Tibial nerve (tissue), 4 donors: ENCODE measurements around the gene CDK6. TPM values are rescaled to one million over a fixed set of nuclear protein-coding genes. Genes with fewer than 3 reads are reported as not detected.
A peak's percentile ranks its signal among the peaks of the same experiment; 100 is the strongest.

Experiments
- DNase-seq, 2 donors: peaks; one replicate each; pipeline ENCODE4 v3.0.0-alpha.2; 2019; ENCODE audit warnings: low spot score in 2 of 2
- H3K27ac ChIP-seq, 4 donors: fragments of 200-600 bp; sonication (generic) in 3 of 4; one replicate each; pipeline ENCODE4 v1.5.1; 2017 to 2019; ENCODE audit warnings: mild to moderate bottlenecking in 1 of 4
- H3K27me3 ChIP-seq, 2 donors: fragments of 200-600 bp; sonication (generic) in 1 of 2; one replicate each; pipeline versions ENCODE4 v1.5.1 to v1.6.0; 2017 to 2019
- H3K36me3 ChIP-seq, 3 donors: fragments of 200-600 bp; sonication (generic); one replicate each; pipeline ENCODE4 v1.5.1; 2018 to 2019
- H3K4me1 ChIP-seq, 4 donors: fragments of 200-600 bp; sonication (generic) in 3 of 4; one replicate each; pipeline ENCODE4 v1.5.1; 2017 to 2019
- H3K4me3 ChIP-seq, 4 donors: fragments of 200-600 bp; sonication (generic) in 3 of 4; one replicate each; pipeline ENCODE4 v1.5.1; 2017 to 2019; ENCODE audit warnings: mild to moderate bottlenecking in 1 of 4, moderate library complexity in 1 of 4
- H3K9me3 ChIP-seq, 4 donors: fragments of 200-600 bp; sonication (generic) in 3 of 4; one replicate each; pipeline ENCODE4 v1.5.1; 2017 to 2019
- EP300 ChIP-seq, 2 donors: sonication (generic); formaldehyde crosslinking; IDR thresholded peaks; one replicate each; pipeline ENCODE4 v1.6.1; 2017; ENCODE audit warnings: antibody characterized with exemption in 2 of 2, mild to moderate bottlenecking in 1 of 2
- POLR2A ChIP-seq, 2 donors: fragments of 450-650 bp; IDR thresholded peaks; one replicate each; pipeline ENCODE4 v1.6.1; 2017; ENCODE audit warnings: antibody characterized with exemption in 2 of 2, mild to moderate bottlenecking in 2 of 2, moderate library complexity in 2 of 2
- WGBS, 2 donors: methylation state at CpG; one replicate each; pipeline ENCODE4 v1.1.5; 2018; 5-methylcytosine and 5-hydroxymethylcytosine counted together
- total RNA-seq, 4 donors: library from RNA; depleted of rRNA; stranded (reverse); fragments of >200 nt; gene quantifications; one replicate each; pipeline ENCODE4 v1.1.0, GENCODE V29; 2016
- TF ChIP-seq, protein P1 (sequence below), 5 experiments: fragments of 200-600 bp in 3 of 5; fragments of 450-650 bp in 2 of 5; sonication (generic) in 3 of 5; IDR thresholded peaks; one replicate each; pipeline ENCODE4 v1.5.1; 2016 to 2019; ENCODE audit warnings: antibody characterized with exemption in 5 of 5, mild to moderate bottlenecking in 3 of 5, moderate library complexity in 2 of 5

Gene CDK6
- total RNA-seq, 4 donors from 2014 or later, result 14.4 to 45.4 (median 26.6) TPM

DNA sequence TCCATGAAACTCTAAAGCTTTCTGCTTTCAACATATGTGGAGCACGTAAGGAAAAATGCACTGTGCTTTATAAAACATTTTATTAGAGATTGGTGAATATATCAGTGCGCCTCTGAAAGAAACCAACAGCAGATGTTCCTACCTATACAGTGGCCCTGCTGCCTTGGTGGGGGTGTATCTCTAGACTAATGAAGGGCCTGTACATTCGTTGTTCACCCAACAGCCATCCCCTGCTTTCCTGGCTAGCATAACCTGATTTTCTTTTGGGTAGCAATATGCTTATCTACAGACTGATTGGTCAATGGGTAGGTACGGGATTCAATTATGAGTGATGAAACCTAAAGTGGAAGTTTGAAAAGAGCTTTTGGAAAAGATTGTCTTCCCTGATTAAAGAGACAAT, 126.5 kb downstream of the CDK6 start:
- Histone ChIP-seq H3K4me1 (peaks cover 0 to 14% (median 0%) of the 10 kb centered on the region in 4 donors), H3K27ac (no peak overlapping the region), H3K4me3 (no peak overlapping the region), H3K9me3 (no peaks in the 10 kb centered on the region), H3K27me3 (no peaks in the 10 kb centered on the region), H3K36me3 (no peaks in the 10 kb centered on the region)
- TF ChIP-seq EP300 (IDR thresholded peaks at IDR 0.05) (no peak), POLR2A (IDR thresholded peaks at IDR 0.05) (no peak)
- TF ChIP-seq, protein P1, sequence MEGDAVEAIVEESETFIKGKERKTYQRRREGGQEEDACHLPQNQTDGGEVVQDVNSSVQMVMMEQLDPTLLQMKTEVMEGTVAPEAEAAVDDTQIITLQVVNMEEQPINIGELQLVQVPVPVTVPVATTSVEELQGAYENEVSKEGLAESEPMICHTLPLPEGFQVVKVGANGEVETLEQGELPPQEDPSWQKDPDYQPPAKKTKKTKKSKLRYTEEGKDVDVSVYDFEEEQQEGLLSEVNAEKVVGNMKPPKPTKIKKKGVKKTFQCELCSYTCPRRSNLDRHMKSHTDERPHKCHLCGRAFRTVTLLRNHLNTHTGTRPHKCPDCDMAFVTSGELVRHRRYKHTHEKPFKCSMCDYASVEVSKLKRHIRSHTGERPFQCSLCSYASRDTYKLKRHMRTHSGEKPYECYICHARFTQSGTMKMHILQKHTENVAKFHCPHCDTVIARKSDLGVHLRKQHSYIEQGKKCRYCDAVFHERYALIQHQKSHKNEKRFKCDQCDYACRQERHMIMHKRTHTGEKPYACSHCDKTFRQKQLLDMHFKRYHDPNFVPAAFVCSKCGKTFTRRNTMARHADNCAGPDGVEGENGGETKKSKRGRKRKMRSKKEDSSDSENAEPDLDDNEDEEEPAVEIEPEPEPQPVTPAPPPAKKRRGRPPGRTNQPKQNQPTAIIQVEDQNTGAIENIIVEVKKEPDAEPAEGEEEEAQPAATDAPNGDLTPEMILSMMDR (IDR thresholded peaks at IDR 0.05), result no peak
- WGBS, 2 donors, result 89 to 95% methylated on average over 4 of the region's 4 CpGs
- no peak for DNase-seq

DNA sequence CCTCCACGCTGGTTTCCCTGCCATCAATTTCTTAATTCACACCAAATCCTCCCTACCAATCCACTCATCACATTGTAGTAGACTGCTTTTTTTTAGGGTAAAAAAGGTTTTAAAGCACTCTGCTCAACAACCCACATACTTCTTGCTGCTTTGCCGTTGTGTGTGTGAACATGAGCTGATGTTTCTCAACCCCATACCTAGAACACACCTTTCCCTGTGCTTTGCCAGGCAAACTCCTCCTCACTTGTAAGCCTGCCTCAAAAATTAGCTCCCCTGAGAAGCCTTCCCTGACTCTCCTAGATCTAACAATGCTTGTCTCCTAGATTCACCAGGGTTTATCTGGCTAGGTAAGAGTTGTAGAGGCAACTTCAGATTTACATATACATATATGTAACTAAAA, 127.2 kb downstream of the CDK6 start:
- no peaks in the 10 kb centered on the region for H3K9me3 ChIP-seq
- 91 to 93% methylated on average over 2 of the region's 2 CpGs for WGBS, 2 donors

DNA sequence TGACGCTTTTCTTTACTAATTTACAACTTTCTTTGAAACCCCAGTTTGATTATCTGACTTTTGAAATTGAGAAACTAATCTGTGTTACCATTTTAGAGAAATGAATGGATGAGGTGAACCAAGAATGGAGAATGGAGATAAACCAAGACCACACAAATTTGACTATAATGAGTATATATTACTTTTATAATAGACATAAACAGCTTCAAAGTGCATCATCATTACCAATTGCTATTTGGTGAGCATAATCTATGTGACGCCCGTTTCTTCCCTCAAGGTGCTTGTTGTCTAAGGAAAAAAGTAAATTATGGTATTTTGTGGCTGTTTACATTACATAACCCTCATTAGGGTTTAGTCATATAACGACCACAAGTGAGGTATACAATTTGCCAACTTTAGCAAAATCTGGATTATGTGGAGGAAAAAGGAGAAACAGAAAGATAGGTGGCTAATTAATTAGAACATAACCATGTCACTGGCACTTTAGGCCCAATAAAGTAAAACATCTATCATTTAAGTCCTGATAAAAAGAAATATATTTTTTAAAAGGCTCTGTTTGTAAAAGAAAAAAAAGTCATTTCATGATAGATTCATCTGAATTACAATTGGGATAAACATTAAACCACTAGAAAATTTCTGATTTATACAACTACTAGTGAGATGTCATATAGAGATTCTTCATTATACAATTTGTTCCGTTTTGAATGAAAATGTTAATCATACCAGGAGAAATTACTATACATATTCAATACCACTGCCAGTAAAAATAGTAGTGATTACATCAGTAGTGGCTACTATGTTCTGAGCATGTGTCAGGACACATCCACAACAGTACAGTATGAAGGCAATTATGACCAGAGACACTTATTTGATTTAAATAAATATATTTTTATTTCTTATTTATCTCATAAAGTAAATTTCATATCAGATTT, 128.0 kb downstream of the CDK6 start:
- WGBS, 2 donors, result 82% methylated on average over 5 of the region's 5 CpGs
- no peak for DNase-seq
- Histone ChIP-seq H3K27ac (no peak overlapping the region), H3K36me3 (no peaks in the 10 kb centered on the region), H3K4me1 (peaks cover 0 to 14% (median 0%) of the 10 kb centered on the region in 4 donors), H3K9me3 (no peaks in the 10 kb centered on the region), H3K4me3 (no peak overlapping the region), H3K27me3 (no peaks in the 10 kb centered on the region)
- TF ChIP-seq, protein P1 (IDR thresholded peaks at IDR 0.05), result no peak
- TF ChIP-seq EP300 (IDR thresholded peaks at IDR 0.05), result no peak

More for the DNA sequence above, 127.2 kb downstream of the CDK6 start:
- H3K4me3 ChIP-seq, result no peak overlapping the region
- H3K27me3 ChIP-seq, result no peaks in the 10 kb centered on the region
- peaks cover 0 to 14% (median 0%) of the 10 kb centered on the region in 4 donors for H3K4me1 ChIP-seq
- no peak overlapping the region for H3K27ac ChIP-seq
- TF ChIP-seq POLR2A (IDR thresholded peaks at IDR 0.05), result no peak
- TF ChIP-seq, protein P1 (IDR thresholded peaks at IDR 0.05), result no peak
- TF ChIP-seq EP300 (IDR thresholded peaks at IDR 0.05), result no peak
- no peaks in the 10 kb centered on the region for H3K36me3 ChIP-seq
- DNase-seq, result no peak

DNA sequence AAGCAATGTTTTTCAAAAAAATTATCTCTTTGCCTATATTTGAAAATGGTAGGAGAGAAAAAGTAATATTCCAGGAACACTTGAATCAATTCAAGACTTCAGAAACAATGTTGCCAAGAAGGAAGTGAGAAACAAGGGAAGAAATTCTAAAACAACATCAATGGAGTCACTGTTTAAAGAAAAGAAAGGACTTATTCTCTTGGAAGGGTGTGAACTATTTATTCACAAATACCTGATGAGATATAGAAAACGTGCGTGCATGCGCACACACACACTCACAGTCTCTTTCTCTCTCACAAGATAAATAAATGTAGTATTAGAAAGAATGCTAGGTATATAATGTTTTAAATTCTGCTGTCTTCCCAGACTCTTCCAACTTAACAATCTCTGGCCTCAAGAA, 128.9 kb downstream of the CDK6 start:
- DNase-seq, result no peak
- Histone ChIP-seq H3K27ac (peak overlapping the region in 1 of 4 donors; percentile 3), H3K36me3 (no peaks in the 10 kb centered on the region), H3K27me3 (no peaks in the 10 kb centered on the region), H3K4me3 (no peak overlapping the region), H3K4me1 (peaks cover 0 to 14% (median 0%) of the 10 kb centered on the region in 4 donors), H3K9me3 (no peaks in the 10 kb centered on the region)
- TF ChIP-seq POLR2A (IDR thresholded peaks at IDR 0.05) (no peak), EP300 (IDR thresholded peaks at IDR 0.05) (no peak)
- TF ChIP-seq, protein P1 (IDR thresholded peaks at IDR 0.05), result no peak
- 39 to 43% methylated on average over 3 of the region's 3 CpGs for WGBS, 2 donors

DNA sequence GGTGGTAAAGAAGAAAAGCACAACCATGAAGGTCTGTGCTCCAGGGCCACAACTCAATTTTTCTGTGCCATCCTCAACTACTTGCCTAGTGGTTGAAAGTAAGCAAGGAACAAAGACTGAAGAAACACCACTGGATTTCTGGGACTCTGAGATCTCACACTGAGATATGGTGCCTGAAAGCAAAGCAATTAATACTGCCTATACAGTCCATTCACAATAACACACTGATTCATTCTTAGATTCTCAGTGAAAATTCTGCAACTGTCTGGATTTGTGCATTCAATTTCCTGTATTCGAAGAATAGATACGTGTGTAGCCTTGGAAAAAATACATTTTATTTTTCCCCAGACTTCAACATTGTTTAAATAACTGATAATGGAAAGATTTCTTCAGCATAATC, 129.8 kb downstream of the CDK6 start:
- 38 to 59% methylated on average over 2 of the region's 2 CpGs for WGBS, 2 donors
- H3K4me3 ChIP-seq, result no peak overlapping the region
- H3K27ac ChIP-seq, result no peak overlapping the region
- no peak for DNase-seq
- TF ChIP-seq EP300 (IDR thresholded peaks at IDR 0.05) (no peak), POLR2A (IDR thresholded peaks at IDR 0.05) (no peak)
- TF ChIP-seq, protein P1 (IDR thresholded peaks at IDR 0.05), result no peak
- H3K9me3 ChIP-seq, result no peaks in the 10 kb centered on the region
- H3K4me1 ChIP-seq, result peaks cover 0 to 14% (median 0%) of the 10 kb centered on the region in 4 donors
- H3K27me3 ChIP-seq, result no peaks in the 10 kb centered on the region
- H3K36me3 ChIP-seq, result no peaks in the 10 kb centered on the region
